AG04449 (cell line): Measurements from ENCODE around the gene NAIF1.
A peak's percentile ranks its signal among the peaks of the same experiment; 100 is the strongest.

Experiments used
- CTCF ChIA-PET: fragments of 350-600 bp; formaldehyde crosslinking; extraction: SDS; loops from one replicate; lab custom pipeline; 2021; ENCODE audit warnings: antibody characterized with exemption; lab: Yijun Ruan, JAX
- POLR2A ChIA-PET: fragments of 400-600, 350-600 bp; formaldehyde crosslinking; extraction: SDS; loops from one replicate; lab custom pipeline; 2020; ENCODE audit warnings: antibody characterized with exemption, inconsistent platforms; lab: Yijun Ruan, JAX
- DNase-seq: peaks from one replicate; pipeline ENCODE4 v3.0.0-alpha.2; 2010; ENCODE audit warnings: low read depth, low spot score
- H3K4me3 ChIP-seq: 2 replicates; pipeline ENCODE4 v1.5.1; 2011; ENCODE audit warnings: low read depth, mild to moderate bottlenecking, control low read depth, low read length
- CTCF ChIP-seq: IDR thresholded peaks from one replicate; pipeline ENCODE4 v1.5.1; 2011; ENCODE audit warnings: mild to moderate bottlenecking, moderate library complexity, low read length, control low read depth, inconsistent platforms; ENCODE audit not compliant: insufficient read depth; ENCODE audit errors: missing control alignments

NAIF1 gene

GRCh38 chr9:128096616-128097536 is 29.8 kb upstream of the NAIF1 start:
- ChIA-PET CTCF (interaction anchor here (0.8 to 15.3 kb wide), 12 partner anchors 9 to 154 kb away, joined by 3 to 264 read pairs (median 4); no protein-coding TSS in a partner anchor), POLR2A (interaction anchor here (2.0 kb wide), 1 partner anchor 29 kb away, joined by 7 read pairs; the partner anchor contains the start of genes NAIF1 and SLC25A25)
- TF ChIP-seq CTCF = no peak
- DNase-seq = no peak
- H3K4me3 ChIP-seq = no peak overlapping the region

GRCh38 chr9:128094950-128095544 is 27.9 kb upstream of the NAIF1 start:
- DNase-seq = no peak
- H3K4me3 ChIP-seq = no peak overlapping the region
- CTCF ChIA-PET = interaction anchor here (0.8 to 15.3 kb wide), 7 partner anchors 8 to 152 kb away, joined by 3 to 131 read pairs (median 3); no protein-coding TSS in a partner anchor

GRCh38 chr9:128094166-128094949 is 27.2 kb upstream of the NAIF1 start:
- ChIA-PET POLR2A (no interaction called here), CTCF (interaction anchor here (0.8 to 15.3 kb wide), 9 partner anchors 9 to 152 kb away, joined by 3 to 131 read pairs (median 4); no protein-coding TSS in a partner anchor)
- no peak for TF ChIP-seq CTCF
- peak; percentile 80 for DNase-seq
- peak overlapping the region; percentile 32 for H3K4me3 ChIP-seq

More at GRCh38 chr9:128094950-128095544, 27.9 kb upstream of the NAIF1 start:
- no peak for TF ChIP-seq CTCF
- POLR2A ChIA-PET = interaction anchor here (0.6 kb wide), 1 partner anchor 25 kb away, joined by 3 read pairs; no protein-coding TSS in a partner anchor

GRCh38 chr9:128093011-128093410 is 25.9 kb upstream of the NAIF1 start:
- no peak overlapping the region for H3K4me3 ChIP-seq
- CTCF ChIA-PET = interaction anchor here (0.8 to 15.3 kb wide), 8 partner anchors 8 to 150 kb away, joined by 4 to 131 read pairs (median 14); no protein-coding TSS in a partner anchor
- no peak for TF ChIP-seq CTCF
- POLR2A ChIA-PET = interaction anchor here (1.0 kb wide), 1 partner anchor 113 kb away, joined by 3 read pairs; the partner anchor contains the start of gene EEIG1
- DNase-seq = no peak

- TF ChIP-seq CTCF = no peak
- ChIA-PET POLR2A (interaction anchor here (1.0 kb wide), 1 partner anchor 112 kb away, joined by 3 read pairs; the partner anchor contains the start of gene EEIG1), CTCF (interaction anchor here (0.8 to 15.3 kb wide), 11 partner anchors 8 to 150 kb away, joined by 4 to 131 read pairs (median 11); partner anchors contain the start of gene NAIF1)
- DNase-seq = no peak
- H3K4me3 ChIP-seq = peak overlapping the region; percentile 54
Measured at GRCh38 chr9:128092199-128092977, 25.3 kb upstream of the NAIF1 start.
